Lung (tissue), 12 donors: Measurements from ENCODE around the gene TNN. TPM values are rescaled to one million over a fixed set of nuclear protein-coding genes. Genes with fewer than 3 reads are reported as not detected.

Experiments
- ATAC-seq: fragments of 200-7000 bp; cut with Tn5 transposase; one replicate; pipeline ENCODE4 v1.9.1; 2020; ENCODE audit warnings: moderate number of reproducible peaks; ENCODE audit not compliant: insufficient read depth, low FRiP score
- DNase-seq, 3 donors: peaks; one replicate each; pipeline ENCODE4 v3.0.0-alpha.2; 2013 to 2017
- H3K27ac ChIP-seq, 2 donors: one replicate each; pipeline ENCODE4 v1.5.1; 2013; ENCODE audit warnings: mild to moderate bottlenecking in 2 of 2, moderate library complexity in 2 of 2, control low read depth in 1 of 2, inconsistent platforms in 1 of 2, low read depth in 1 of 2, low read length in 1 of 2
- H3K27me3 ChIP-seq, 3 donors: one replicate each; pipeline ENCODE4 v1.5.1; 2013; ENCODE audit warnings: low read length in 2 of 3; ENCODE audit not compliant: control insufficient read depth in 3 of 3, insufficient read depth in 3 of 3
- H3K36me3 ChIP-seq, 4 donors: one replicate each; pipeline ENCODE4 v1.5.1; 2013; ENCODE audit warnings: low read length in 4 of 4, mild to moderate bottlenecking in 1 of 4, moderate library complexity in 1 of 4; ENCODE audit not compliant: control insufficient read depth in 4 of 4, insufficient read depth in 4 of 4
- H3K4me1 ChIP-seq, 5 donors: one replicate each; pipeline ENCODE4 v1.5.1; 2013; ENCODE audit warnings: low read length in 5 of 5, mild to moderate bottlenecking in 2 of 5, moderate library complexity in 1 of 5; ENCODE audit not compliant: control insufficient read depth in 5 of 5, insufficient read depth in 5 of 5
- H3K4me3 ChIP-seq: one replicate; pipeline ENCODE4 v1.5.1; 2013; ENCODE audit warnings: mild to moderate bottlenecking, control low read depth, moderate library complexity
- H3K9ac ChIP-seq, 2 donors: one replicate each; pipeline ENCODE4 v1.5.1; 2013; ENCODE audit warnings: low read length in 2 of 2, control low read depth in 1 of 2; ENCODE audit not compliant: insufficient read depth in 1 of 2
- H3K9me3 ChIP-seq, 4 donors: one replicate each; pipeline ENCODE4 v1.5.1; 2013; ENCODE audit warnings: low read length in 3 of 4, mild to moderate bottlenecking in 1 of 4, moderate library complexity in 1 of 4; ENCODE audit not compliant: control insufficient read depth in 4 of 4, insufficient read depth in 3 of 4
- CTCF ChIP-seq: IDR thresholded peaks from 2 replicates; pipeline ENCODE4 v1.5.1; 2012; ENCODE audit warnings: mild to moderate bottlenecking; ENCODE audit errors: control extremely low read depth, extremely low read depth
- WGBS, 2 donors: extraction: QIAGEN DNeasy Blood & Tissue Kit; methylation state at CpG; one replicate each; pipeline ENCODE4 v1.1.7; 2013; 5-methylcytosine and 5-hydroxymethylcytosine counted together
- polyA plus RNA-seq, 2 donors: library from polyadenylated mRNA; stranded (reverse); fragments of 200-250 nt; gene quantifications; one replicate each; pipeline ENCODE4 v1.2.1, GENCODE V29; 2013
- total RNA-seq, 2 donors: library from RNA; depleted of rRNA in 1 of 2; stranded (reverse); fragments of >200 nt in 1 of 2; gene quantifications; one replicate each; pipeline ENCODE4 v1.2.1, GENCODE V29; 2014 to 2021
- donor health status: control.
- donor health status: control.
- donor health status: Bipolar disorder and iron deficiency.
- donor health status: healthy.
- donor health status: DM: yes; HTN: yes; CAD: no.

TNN gene
- total and polyA plus RNA-seq, 4 donors, result 0.02 to 1.3 (median 0.04) TPM; not detected in 1

GRCh38 chr1:175193527-175193910, 125.9 kb downstream of the TNN start:
- Histone ChIP-seq H3K27ac (peak overlapping the region; percentile 86 to 98), H3K36me3 (peaks cover 0 to 2% (median 0%) of the 10 kb centered on the region in 4 donors), H3K9me3 (no peaks in the 10 kb centered on the region), H3K9ac (no peak overlapping the region), H3K27me3 (no peaks in the 10 kb centered on the region), H3K4me1 (peaks cover 0 to 18% (median 7%) of the 10 kb centered on the region in 5 donors), H3K4me3 (no peak overlapping the region)
- ATAC-seq (no peak), DNase-seq (no peak)
- no peak for TF ChIP-seq CTCF
- 54 to 81% methylated on average over 4 of the region's 4 CpGs for WGBS, 2 donors

GRCh38 chr1:175195281-175195680, 127.6 kb downstream of the TNN start:
- no peaks in the 10 kb centered on the region for H3K36me3 ChIP-seq

GRCh38 chr1:175195798-175196197, 128.2 kb downstream of the TNN start:
- 57 to 61% methylated on average over 3 of the region's 3 CpGs for WGBS, 2 donors
- Histone ChIP-seq H3K9ac (no peak overlapping the region), H3K36me3 (no peaks in the 10 kb centered on the region), H3K4me3 (no peak overlapping the region), H3K9me3 (no peaks in the 10 kb centered on the region), H3K4me1 (peaks cover 8 to 17% (median 12%) of the 10 kb centered on the region in 5 donors), H3K27me3 (no peaks in the 10 kb centered on the region), H3K27ac (no peak overlapping the region)
- DNase-seq, result no peak
- no peak for TF ChIP-seq CTCF
- ATAC-seq, result no peak

More at GRCh38 chr1:175195281-175195680, 127.6 kb downstream of the TNN start:
- Histone ChIP-seq H3K27ac (no peak overlapping the region), H3K4me3 (no peak overlapping the region), H3K27me3 (no peaks in the 10 kb centered on the region), H3K9me3 (no peaks in the 10 kb centered on the region), H3K4me1 (peaks cover 3 to 12% (median 10%) of the 10 kb centered on the region in 5 donors), H3K9ac (no peak overlapping the region)
- 0 to 3% methylated on average over 1 of the region's 1 CpG for WGBS, 2 donors
- TF ChIP-seq CTCF, result no peak
- no peak for ATAC-seq
- DNase-seq, result no peak

GRCh38 chr1:175197531-175197930, 129.9 kb downstream of the TNN start:
- DNase-seq, result no peak
- no peak for TF ChIP-seq CTCF
- Histone ChIP-seq H3K9me3 (no peaks in the 10 kb centered on the region), H3K4me3 (no peak overlapping the region), H3K36me3 (no peaks in the 10 kb centered on the region), H3K4me1 (peaks cover 4 to 24% (median 14%) of the 10 kb centered on the region in 5 donors), H3K27ac (peak overlapping the region; percentile 27 to 74), H3K27me3 (no peaks in the 10 kb centered on the region), H3K9ac (no peak overlapping the region)
- ATAC-seq, result no peak
- 59 to 63% methylated on average over 2 of the region's 2 CpGs for WGBS, 2 donors
